IMR-90 (cell line): ENCODE results near the gene ARPC2.
A peak's percentile ranks its signal among the peaks of the same experiment; 100 is the strongest.

Source experiments
- BHLHE40 ChIP-seq: fragments of 150-350 bp; IDR thresholded peaks from 2 replicates; pipeline ENCODE4 v1.6.1; 2016; ENCODE audit warnings: mild to moderate bottlenecking, low read depth, low read length
- CEBPB ChIP-seq: IDR thresholded peaks from 2 replicates; pipeline ENCODE4 v1.6.1; 2012; ENCODE audit warnings: low read depth, low read length, improper control_type of control experiment
- MXI1 ChIP-seq: IDR thresholded peaks from 2 replicates; pipeline ENCODE4 v1.6.1; 2012; ENCODE audit warnings: low read depth, mild to moderate bottlenecking, low read length, moderate library complexity, borderline replicate concordance
- POLR2A ChIP-seq: IDR thresholded peaks from 2 replicates; pipeline ENCODE4 v1.6.1; 2012; ENCODE audit warnings: mild to moderate bottlenecking, low read depth, low read length
- RAD21 ChIP-seq: IDR thresholded peaks from 2 replicates; pipeline ENCODE4 v1.6.1; 2012; ENCODE audit warnings: low read length, improper control_type of control experiment
- RCOR1 ChIP-seq: IDR thresholded peaks from 2 replicates; pipeline ENCODE4 v1.6.1; 2012; ENCODE audit warnings: mild to moderate bottlenecking, low read length, improper control_type of control experiment; ENCODE audit not compliant: insufficient replicate concordance
- RFX5 ChIP-seq: IDR thresholded peaks from 2 replicates; pipeline ENCODE4 v1.8.0; 2012; ENCODE audit warnings: low read depth, mild to moderate bottlenecking, low read length, moderate library complexity
- USF2 ChIP-seq: fragments of 150-350 bp; IDR thresholded peaks from 2 replicates; pipeline ENCODE4 v1.6.1; 2017; ENCODE audit warnings: mild to moderate bottlenecking, antibody characterized with exemption, low read length, low read depth
- TF ChIP-seq, protein P1 (sequence below): conservative IDR thresholded peaks from 2 replicates; pipeline ENCODE4 v1.5.1; 2012; ENCODE audit warnings: mild to moderate bottlenecking, low read depth, low read length, improper control_type of control experiment

DNA sequence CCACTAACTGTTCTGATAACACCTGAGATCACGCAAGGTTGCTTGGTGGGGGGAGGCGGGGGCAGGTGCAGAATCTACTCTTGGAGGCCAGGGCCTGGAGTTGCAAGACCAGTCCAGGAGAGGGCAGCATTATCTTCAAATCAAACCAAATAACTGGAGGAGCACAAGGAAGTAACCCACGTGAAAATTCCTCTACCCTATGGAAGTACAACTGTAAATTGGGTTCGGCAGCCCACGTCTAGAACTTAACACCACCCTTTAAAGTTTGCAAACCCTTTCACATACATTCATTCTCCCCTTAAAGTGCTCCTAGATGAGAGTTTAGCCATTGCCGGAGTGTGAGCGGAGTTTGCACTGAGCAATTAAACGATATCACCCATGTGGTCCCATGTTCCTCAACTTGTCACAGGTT, 30.6 kb upstream of the ARPC2 start:
- TF ChIP-seq POLR2A = no peak
- TF ChIP-seq, protein P1, sequence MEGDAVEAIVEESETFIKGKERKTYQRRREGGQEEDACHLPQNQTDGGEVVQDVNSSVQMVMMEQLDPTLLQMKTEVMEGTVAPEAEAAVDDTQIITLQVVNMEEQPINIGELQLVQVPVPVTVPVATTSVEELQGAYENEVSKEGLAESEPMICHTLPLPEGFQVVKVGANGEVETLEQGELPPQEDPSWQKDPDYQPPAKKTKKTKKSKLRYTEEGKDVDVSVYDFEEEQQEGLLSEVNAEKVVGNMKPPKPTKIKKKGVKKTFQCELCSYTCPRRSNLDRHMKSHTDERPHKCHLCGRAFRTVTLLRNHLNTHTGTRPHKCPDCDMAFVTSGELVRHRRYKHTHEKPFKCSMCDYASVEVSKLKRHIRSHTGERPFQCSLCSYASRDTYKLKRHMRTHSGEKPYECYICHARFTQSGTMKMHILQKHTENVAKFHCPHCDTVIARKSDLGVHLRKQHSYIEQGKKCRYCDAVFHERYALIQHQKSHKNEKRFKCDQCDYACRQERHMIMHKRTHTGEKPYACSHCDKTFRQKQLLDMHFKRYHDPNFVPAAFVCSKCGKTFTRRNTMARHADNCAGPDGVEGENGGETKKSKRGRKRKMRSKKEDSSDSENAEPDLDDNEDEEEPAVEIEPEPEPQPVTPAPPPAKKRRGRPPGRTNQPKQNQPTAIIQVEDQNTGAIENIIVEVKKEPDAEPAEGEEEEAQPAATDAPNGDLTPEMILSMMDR = peak; percentile 78
- TF ChIP-seq RFX5 = no peak
- no peak for TF ChIP-seq USF2
- TF ChIP-seq RCOR1 = no peak
- no peak for TF ChIP-seq BHLHE40
- no peak for TF ChIP-seq MXI1
- TF ChIP-seq RAD21 = peak; percentile 68
- no peak for TF ChIP-seq CEBPB
